ENCODE measurements around the gene HIPK2.

GRCh38 chr7:139804571-139804970, 26.8 kb upstream of the HIPK2 start:
- TF ChIP-seq CTCF (IDR thresholded peaks at IDR 0.05): no peak
- no peak for TF ChIP-seq POLR2A (IDR thresholded peaks at IDR 0.05)
- TF ChIP-seq EP300 (IDR thresholded peaks at IDR 0.05): no peak

Measured in stomach (tissue), 4 donors.